ENCODE data around the gene IFT74.

IFT74 gene

GRCh38 chr9:26945591-26945990 lies 10.6 kb upstream of the IFT74 start:
- DNase-seq (ENCODE audit: low read depth in 1 of 2, low spot score in 1 of 2): no peak
- TF ChIP-seq CTCF (IDR thresholded peaks at IDR 0.05; ENCODE audit: insufficient read depth, low read length) (no peak), GABPA (IDR thresholded peaks at IDR 0.05; ENCODE audit: low read depth) (no peak), POLR2AphosphoS5 (IDR thresholded peaks at IDR 0.05; ENCODE audit: low read depth) (no peak), SPI1 (IDR thresholded peaks at IDR 0.05; ENCODE audit: borderline replicate concordance, low read depth) (no peak), REST (IDR thresholded peaks at IDR 0.05; ENCODE audit: insufficient replicate concordance, low read depth) (no peak)
- Histone ChIP-seq H3K27me3 (ENCODE audit: insufficient read depth, poor library complexity, severe bottlenecking) (no peaks in the 10 kb centered on the region), H3K4me3 (replicated peaks; ENCODE audit: insufficient read depth, low read length) (peak overlapping the region; percentile 74), H3K27ac (replicated peaks) (no peak overlapping the region)

- DNase-seq (ENCODE audit: low read depth in 1 of 2, low spot score in 1 of 2): peak; percentile 50 to 77
- peak within 1 kb of the TSS; percentile 74 for H3K4me3 ChIP-seq (replicated peaks; ENCODE audit: insufficient read depth, low read length)
- TF ChIP-seq CTCF (IDR thresholded peaks at IDR 0.05; ENCODE audit: insufficient read depth, low read length): no peak
- no peak for TF ChIP-seq SPI1 (IDR thresholded peaks at IDR 0.05; ENCODE audit: borderline replicate concordance, low read depth)
- peak; percentile 60; the same call in 1 of the 2 replicates for TF ChIP-seq POLR2AphosphoS5 (IDR thresholded peaks at IDR 0.05; ENCODE audit: low read depth)
- no peak for TF ChIP-seq REST (IDR thresholded peaks at IDR 0.05; ENCODE audit: insufficient replicate concordance, low read depth)
- TF ChIP-seq GABPA (IDR thresholded peaks at IDR 0.05; ENCODE audit: low read depth): peak; percentile 83
- H3K27ac ChIP-seq (replicated peaks): peak within 1 kb of the TSS; percentile 100
- H3K27me3 ChIP-seq (ENCODE audit: insufficient read depth, poor library complexity, severe bottlenecking): no peaks in the 10 kb centered on the region
These were observed 9.2 kb upstream of the IFT74 start, which contains the start of gene PLAA for GRCh38 chr9:26946753-26947727. Gene PLAA (minus strand): TSS chr9:26947242. CDS start chr9:26947045, 197 bp downstream.

- TF ChIP-seq CTCF (IDR thresholded peaks at IDR 0.05; ENCODE audit: insufficient read depth, low read length) (no peak), SPI1 (IDR thresholded peaks at IDR 0.05; ENCODE audit: borderline replicate concordance, low read depth) (no peak), GABPA (IDR thresholded peaks at IDR 0.05; ENCODE audit: low read depth) (no peak), POLR2AphosphoS5 (IDR thresholded peaks at IDR 0.05; ENCODE audit: low read depth) (no peak), REST (IDR thresholded peaks at IDR 0.05; ENCODE audit: insufficient replicate concordance, low read depth) (no peak)
- Histone ChIP-seq H3K27me3 (ENCODE audit: insufficient read depth, poor library complexity, severe bottlenecking) (no peaks in the 10 kb centered on the region), H3K4me3 (replicated peaks; ENCODE audit: insufficient read depth, low read length) (peak overlapping the region; percentile 74), H3K27ac (replicated peaks) (peak overlapping the region; percentile 100)
- no peak for DNase-seq (ENCODE audit: low read depth in 1 of 2, low spot score in 1 of 2)
These were observed 8.5 kb upstream of the IFT74 start for GRCh38 chr9:26947736-26948135.

Measured in HL-60 (cell line).